A673 (cell line): ENCODE data around the gene DXO. TPM values are rescaled to one million over a fixed set of nuclear protein-coding genes. Genes with fewer than 3 reads are reported as not detected.

Experiments
- BruUV-seq: library from RNA; stranded (reverse); fragments of 400-500 nt; replicated peaks from 2 replicates; lab custom pipeline; 2021; lab: Mats Ljungman, UMichigan
- CTCF ChIA-PET: fragments of 300-600 bp; sonication (Branson Sonifier 250); formaldehyde crosslinking; loops from one replicate; lab custom pipeline; 2022; ENCODE audit warnings: antibody characterized with exemption; lab: Charles Lee
- POLR2A ChIA-PET: fragments of 300-600 bp; sonication (Branson Sonifier 250); formaldehyde crosslinking; loops from one replicate; lab custom pipeline; 2022; ENCODE audit warnings: antibody characterized with exemption; ENCODE audit not compliant: low non-redundant PET; lab: Charles Lee
- DNase-seq: peaks from one replicate; pipeline ENCODE4 v3.0.0-alpha.2; 2015; ENCODE audit warnings: low spot score
- H3K27ac ChIP-seq: fragments of 200-600 bp; sonication (generic); 2 replicates; pipeline ENCODE4 v1.5.1; 2016; ENCODE audit warnings: mixed run types, low read depth, mild to moderate bottlenecking, mixed read lengths, antibody characterized with exemption, low read length; ENCODE audit not compliant: poor library complexity, severe bottlenecking
- H3K27me3 ChIP-seq: fragments of 200-600 bp; sonication (generic); replicated peaks from 2 replicates; pipeline ENCODE4 v1.6.1; 2017; ENCODE audit warnings: mixed run types, low read depth, mild to moderate bottlenecking, mixed read lengths, antibody characterized with exemption, low read length; ENCODE audit not compliant: insufficient read depth, poor library complexity
- H3K36me3 ChIP-seq: fragments of 200-600 bp; sonication (generic); 2 replicates; pipeline ENCODE4 v1.6.1; 2016; ENCODE audit warnings: mixed run types, mild to moderate bottlenecking, mixed read lengths, antibody characterized with exemption, low read length; ENCODE audit not compliant: insufficient read depth, poor library complexity, severe bottlenecking
- H3K4me1 ChIP-seq: fragments of 200-600 bp; sonication (generic); 2 replicates; pipeline ENCODE4 v1.6.1; 2017; ENCODE audit warnings: mixed run types, mild to moderate bottlenecking, mixed read lengths, antibody characterized with exemption, low read length; ENCODE audit not compliant: insufficient read depth, poor library complexity, severe bottlenecking
- H3K4me3 ChIP-seq: fragments of 200-600 bp; sonication (generic); 2 replicates; pipeline ENCODE4 v1.5.1; 2016; ENCODE audit warnings: low read depth, mixed run types, mild to moderate bottlenecking, mixed read lengths, low read length; ENCODE audit not compliant: poor library complexity, severe bottlenecking
- H3K9me3 ChIP-seq: fragments of 200-600 bp; sonication (generic); 2 replicates; pipeline ENCODE4 v1.6.1; 2016; ENCODE audit warnings: mixed run types, low read depth, mild to moderate bottlenecking, mixed read lengths, antibody characterized with exemption, low read length; ENCODE audit not compliant: poor library complexity, severe bottlenecking
- CTCF ChIP-seq: fragments of 300-800, 200-600 bp; sonication (generic); conservative IDR thresholded peaks from 2 replicates; pipeline ENCODE4 v1.5.1; 2017; ENCODE audit warnings: low read depth, mild to moderate bottlenecking, antibody characterized with exemption, low read length, moderate library complexity, mixed read lengths
- EZH2 ChIP-seq: fragments of 200-600 bp; sonication (generic); IDR thresholded peaks from 2 replicates; pipeline ENCODE4 v1.6.1; 2017; ENCODE audit warnings: borderline replicate concordance, low read depth, mild to moderate bottlenecking, mixed read lengths, antibody characterized with exemption, low read length; ENCODE audit not compliant: poor library complexity, severe bottlenecking
- intact Hi-C: fragments of 100-400 bp; cut with micrococcal nuclease; formaldehyde crosslinking; loops from one replicate; pipeline ENCODE4 v1.10.0; 2022; ENCODE audit not compliant: unreplicated experiment
- total RNA-seq: library from RNA; stranded (reverse); gene quantifications from 2 replicates; pipeline ENCODE4 v1.2.3, GENCODE V29; 2021

The DXO gene
- total RNA-seq, 1 experiment from 2014 or later: 35.6 TPM

GRCh38 chr6:31972709-31973350 is 892 bp upstream of the DXO start:
- POLR2A ChIA-PET: interaction anchor here (0.5 to 0.6 kb wide), 2 partner anchors 227 to 474 kb away, joined by 8 to 9 read pairs; no protein-coding TSS in a partner anchor
- TSS peak; percentile 55 for BruUV-seq
- no peaks in the 10 kb centered on the region for H3K9me3 ChIP-seq
- CTCF ChIA-PET: no interaction called here
- peaks cover 22% of the 10 kb centered on the region for H3K36me3 ChIP-seq
- peaks cover 19% of the 10 kb centered on the region for H3K4me1 ChIP-seq
- DNase-seq: no peak
- H3K27ac ChIP-seq: peak overlapping the region; percentile 93
- no peaks in the 10 kb centered on the region for H3K27me3 ChIP-seq
- intact Hi-C loops: no loop called here
- peak overlapping the region; percentile 65 for H3K4me3 ChIP-seq
- TF ChIP-seq EZH2 (no peak), CTCF (no peak)

- ChIA-PET POLR2A (interaction anchor here (0.5 kb wide), 1 partner anchor 268 kb away, joined by 4 read pairs; the partner anchor contains the start of gene ABHD16A), CTCF (interaction anchor here (0.6 to 0.8 kb wide), 2 partner anchors 19 to 175 kb away, joined by 4 to 6 read pairs; no protein-coding TSS in a partner anchor)
- Histone ChIP-seq H3K4me3 (peak overlapping the region; percentile 65), H3K4me1 (peaks cover 19% of the 10 kb centered on the region), H3K9me3 (no peaks in the 10 kb centered on the region), H3K36me3 (peaks cover 34% of the 10 kb centered on the region), H3K27ac (peak overlapping the region; percentile 93), H3K27me3 (no peaks in the 10 kb centered on the region)
- intact Hi-C loops: no loop called here
- no peak for TF ChIP-seq EZH2
- no peak for TF ChIP-seq CTCF
- no peak for DNase-seq
- BruUV-seq: TSS peak; percentile 72
Measured at GRCh38 chr6:31971279-31971992, 502 bp downstream of the DXO start.

- BruUV-seq: no TSS peak
Measured at GRCh38 chr6:31970604-31971271, 1.2 kb downstream of the DXO start.

More at GRCh38 chr6:31970604-31971271, 1.2 kb downstream of the DXO start:
- H3K27ac ChIP-seq: peak overlapping the region; percentile 93
- H3K4me1 ChIP-seq: peaks cover 19% of the 10 kb centered on the region
- TF ChIP-seq EZH2: no peak
- no peaks in the 10 kb centered on the region for H3K9me3 ChIP-seq
- ChIA-PET CTCF (interaction anchor here (0.6 kb wide), 1 partner anchor 174 kb away, joined by 6 read pairs; no protein-coding TSS in a partner anchor), POLR2A (no interaction called here)
- H3K4me3 ChIP-seq: peak overlapping the region; percentile 65
- H3K27me3 ChIP-seq: no peaks in the 10 kb centered on the region
- DNase-seq: peak; percentile 22
- peaks cover 34% of the 10 kb centered on the region for H3K36me3 ChIP-seq
- intact Hi-C loops: no loop called here
